MM.1S (cell line): ENCODE data around the gene MPO.

Source experiments
- DNase-seq: peaks from one replicate; pipeline ENCODE4 v3.0.0-alpha.2; 2015
- H2AFZ ChIP-seq: fragments of 300-600 bp; sonication (generic); 2 replicates; pipeline ENCODE4 v1.6.0; 2016; ENCODE audit warnings: antibody characterized with exemption, low read length
- H3F3A ChIP-seq: fragments of 300-600 bp; sonication (generic); 2 replicates; pipeline ENCODE4 v1.6.1; 2016; ENCODE audit warnings: mild to moderate bottlenecking, antibody characterized with exemption, low read length, moderate library complexity, mixed read lengths; ENCODE audit not compliant: insufficient read depth
- H3K27ac ChIP-seq: fragments of 300-600 bp; sonication (generic); 2 replicates; pipeline ENCODE4 v1.5.1; 2016; ENCODE audit warnings: mild to moderate bottlenecking, low read length
- H3K27me3 ChIP-seq: fragments of 300-600 bp; sonication (generic); replicated peaks from 2 replicates; pipeline ENCODE4 v1.6.0; 2016; ENCODE audit warnings: low read length; ENCODE audit not compliant: insufficient read depth
- H3K36me3 ChIP-seq: fragments of 300-600 bp; sonication (generic); replicated peaks from 2 replicates; pipeline ENCODE4 v1.6.1; 2016; ENCODE audit warnings: mild to moderate bottlenecking, low read length, mixed read lengths; ENCODE audit not compliant: insufficient read depth
- H3K4me1 ChIP-seq: fragments of 300-600 bp; sonication (generic); 2 replicates; pipeline ENCODE4 v1.6.1; 2016; ENCODE audit warnings: low read length, mixed read lengths
- H3K4me2 ChIP-seq: fragments of 300-600 bp; sonication (generic); 2 replicates; pipeline ENCODE4 v1.6.0; 2016; ENCODE audit warnings: low read depth, low read length
- H3K4me3 ChIP-seq: fragments of 300-600 bp; sonication (generic); 2 replicates; pipeline ENCODE4 v1.5.1; 2016; ENCODE audit warnings: low read length, mixed read lengths
- H3K79me2 ChIP-seq: fragments of 300-600 bp; sonication (generic); 2 replicates; pipeline ENCODE4 v1.6.1; 2016; ENCODE audit warnings: mixed run types, low read length, mixed read lengths
- H3K9ac ChIP-seq: fragments of 300-600 bp; sonication (generic); 2 replicates; pipeline ENCODE4 v1.6.1; 2016; ENCODE audit warnings: low read length, mixed read lengths
- H3K9me2 ChIP-seq: fragments of 300-600 bp; sonication (generic); replicated peaks from 2 replicates; pipeline ENCODE4 v1.6.1; 2016; ENCODE audit warnings: mild to moderate bottlenecking, low read length, mixed read lengths; ENCODE audit not compliant: insufficient read depth
- H3K9me3 ChIP-seq: fragments of 300-600 bp; sonication (generic); replicated peaks from 2 replicates; pipeline ENCODE4 v1.6.1; 2016; ENCODE audit warnings: mild to moderate bottlenecking, low read length, mixed read lengths; ENCODE audit not compliant: insufficient read depth
- H4K20me1 ChIP-seq: fragments of 300-600 bp; sonication (generic); 2 replicates; pipeline ENCODE4 v1.6.1; 2016; ENCODE audit warnings: mild to moderate bottlenecking, low read length, moderate library complexity, mixed read lengths; ENCODE audit not compliant: insufficient read depth
- EZH2 ChIP-seq: fragments of 300-600 bp; sonication (generic); optimal IDR thresholded peaks from 2 replicates; pipeline ENCODE3; 2017; ENCODE audit warnings: low read depth, mild to moderate bottlenecking, antibody characterized with exemption, low read length, mixed read lengths
- EZH2phosphoT487 ChIP-seq: fragments of 300-600 bp; sonication (generic); IDR thresholded peaks from 2 replicates; pipeline ENCODE4 v1.6.1; 2018; ENCODE audit warnings: antibody characterized with exemption, low read length
- TF ChIP-seq, protein P1 (sequence below): fragments of 300-600 bp; sonication (generic); IDR thresholded peaks from 2 replicates; pipeline ENCODE4 v1.5.1; 2016; ENCODE audit warnings: antibody characterized with exemption, low read length, mixed read lengths

The MPO gene

GRCh38 chr17:58308985-58309917, 28.5 kb upstream of the MPO start:
- H3K4me2 ChIP-seq = no peak overlapping the region
- H3K27ac ChIP-seq = no peak overlapping the region
- no peaks in the 10 kb centered on the region; the same call in 1 of the 2 replicates for H3K4me1 ChIP-seq
- no peaks in the 10 kb centered on the region for H3K27me3 ChIP-seq
- H4K20me1 ChIP-seq = no peaks in the 10 kb centered on the region
- no peaks in the 10 kb centered on the region for H3K9me2 ChIP-seq
- H3K4me3 ChIP-seq = no peak overlapping the region
- TF ChIP-seq, protein P1, sequence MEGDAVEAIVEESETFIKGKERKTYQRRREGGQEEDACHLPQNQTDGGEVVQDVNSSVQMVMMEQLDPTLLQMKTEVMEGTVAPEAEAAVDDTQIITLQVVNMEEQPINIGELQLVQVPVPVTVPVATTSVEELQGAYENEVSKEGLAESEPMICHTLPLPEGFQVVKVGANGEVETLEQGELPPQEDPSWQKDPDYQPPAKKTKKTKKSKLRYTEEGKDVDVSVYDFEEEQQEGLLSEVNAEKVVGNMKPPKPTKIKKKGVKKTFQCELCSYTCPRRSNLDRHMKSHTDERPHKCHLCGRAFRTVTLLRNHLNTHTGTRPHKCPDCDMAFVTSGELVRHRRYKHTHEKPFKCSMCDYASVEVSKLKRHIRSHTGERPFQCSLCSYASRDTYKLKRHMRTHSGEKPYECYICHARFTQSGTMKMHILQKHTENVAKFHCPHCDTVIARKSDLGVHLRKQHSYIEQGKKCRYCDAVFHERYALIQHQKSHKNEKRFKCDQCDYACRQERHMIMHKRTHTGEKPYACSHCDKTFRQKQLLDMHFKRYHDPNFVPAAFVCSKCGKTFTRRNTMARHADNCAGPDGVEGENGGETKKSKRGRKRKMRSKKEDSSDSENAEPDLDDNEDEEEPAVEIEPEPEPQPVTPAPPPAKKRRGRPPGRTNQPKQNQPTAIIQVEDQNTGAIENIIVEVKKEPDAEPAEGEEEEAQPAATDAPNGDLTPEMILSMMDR = no peak
- no peak for TF ChIP-seq EZH2phosphoT487
- no peak for TF ChIP-seq EZH2
- H3K79me2 ChIP-seq = no peaks in the 10 kb centered on the region
- H3F3A ChIP-seq = no peaks in the 10 kb centered on the region
- no peaks in the 10 kb centered on the region for H3K9me3 ChIP-seq
- no peak for DNase-seq
- H2AFZ ChIP-seq = no peak overlapping the region
- H3K36me3 ChIP-seq = no peaks in the 10 kb centered on the region
- H3K9ac ChIP-seq = no peak overlapping the region

- H3F3A ChIP-seq = no peaks in the 10 kb centered on the region
- no peaks in the 10 kb centered on the region for H3K9me3 ChIP-seq
- no peak overlapping the region for H3K4me3 ChIP-seq
- H3K9ac ChIP-seq = no peak overlapping the region
- no peak overlapping the region for H2AFZ ChIP-seq
- DNase-seq = no peak
- no peaks in the 10 kb centered on the region for H4K20me1 ChIP-seq
- TF ChIP-seq, protein P1 = 0 out of 2 replicates have a peak, but pooled peaks have one; percentile 10
- TF ChIP-seq EZH2phosphoT487 (no peak), EZH2 (no peak)
- H3K27ac ChIP-seq = no peak overlapping the region
- no peaks in the 10 kb centered on the region for H3K9me2 ChIP-seq
- no peaks in the 10 kb centered on the region; the same call in 1 of the 2 replicates for H3K4me1 ChIP-seq
- H3K4me2 ChIP-seq = no peak overlapping the region
- no peaks in the 10 kb centered on the region for H3K36me3 ChIP-seq
- no peaks in the 10 kb centered on the region for H3K79me2 ChIP-seq
- no peaks in the 10 kb centered on the region for H3K27me3 ChIP-seq
These were observed 27.6 kb upstream of the MPO start for GRCh38 chr17:58308173-58308984.

GRCh38 chr17:58307468-58308172, 26.9 kb upstream of the MPO start:
- H3K27ac ChIP-seq = no peak overlapping the region
- no peak for DNase-seq
- H3K9me2 ChIP-seq = no peaks in the 10 kb centered on the region
- no peaks in the 10 kb centered on the region; the same call in 1 of the 2 replicates for H3K4me1 ChIP-seq
- no peak overlapping the region for H3K4me3 ChIP-seq
- no peak overlapping the region for H3K4me2 ChIP-seq
- no peaks in the 10 kb centered on the region for H3K9me3 ChIP-seq
- H3K27me3 ChIP-seq = no peaks in the 10 kb centered on the region
- H4K20me1 ChIP-seq = no peaks in the 10 kb centered on the region
- no peaks in the 10 kb centered on the region for H3K79me2 ChIP-seq
- H3F3A ChIP-seq = no peaks in the 10 kb centered on the region
- no peaks in the 10 kb centered on the region for H3K36me3 ChIP-seq
- H2AFZ ChIP-seq = no peak overlapping the region
- no peak for TF ChIP-seq EZH2phosphoT487
- no peak for TF ChIP-seq EZH2
- H3K9ac ChIP-seq = no peak overlapping the region
